Dedifferentiated amniotic fluid mesenchymal stem cell (primary cell): ENCODE results near the gene GLUD1.
"Not testable (repeated sequence)": the region's sequence is repeated elsewhere in the genome, so short reads cannot be mapped to it uniquely, and the experiment has no call there.

Source experiments
- DNase-seq: peaks from one replicate; pipeline ENCODE4 v3.0.0-alpha.2; 2016; ENCODE audit errors: extremely low spot score

Gene GLUD1

DNA sequence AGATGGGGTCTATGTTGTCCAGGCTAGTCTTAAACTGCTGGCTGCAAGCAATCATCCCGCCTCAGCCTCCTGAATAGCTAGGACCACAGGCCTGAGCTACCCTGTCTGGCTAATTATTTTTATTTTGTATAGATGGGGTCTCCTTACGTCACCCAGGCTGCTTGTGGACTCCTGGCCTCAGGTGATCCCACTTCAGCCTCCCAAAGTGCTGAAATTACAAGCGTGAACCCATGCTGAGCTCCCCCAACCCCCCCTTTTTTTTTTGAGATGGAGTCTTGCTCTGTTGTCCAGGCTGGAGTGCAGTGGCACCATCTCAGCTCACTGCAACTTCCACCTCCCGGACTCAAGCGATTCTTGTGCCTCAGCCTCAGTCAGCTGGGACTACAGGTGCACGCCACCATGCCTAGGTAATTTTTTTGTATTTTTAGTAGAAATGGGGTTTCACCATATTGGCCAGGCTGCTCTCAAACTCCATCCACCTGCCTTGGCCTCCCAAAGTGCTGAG, 49.2 kb downstream of the GLUD1 start:
- no peak for DNase-seq

DNA sequence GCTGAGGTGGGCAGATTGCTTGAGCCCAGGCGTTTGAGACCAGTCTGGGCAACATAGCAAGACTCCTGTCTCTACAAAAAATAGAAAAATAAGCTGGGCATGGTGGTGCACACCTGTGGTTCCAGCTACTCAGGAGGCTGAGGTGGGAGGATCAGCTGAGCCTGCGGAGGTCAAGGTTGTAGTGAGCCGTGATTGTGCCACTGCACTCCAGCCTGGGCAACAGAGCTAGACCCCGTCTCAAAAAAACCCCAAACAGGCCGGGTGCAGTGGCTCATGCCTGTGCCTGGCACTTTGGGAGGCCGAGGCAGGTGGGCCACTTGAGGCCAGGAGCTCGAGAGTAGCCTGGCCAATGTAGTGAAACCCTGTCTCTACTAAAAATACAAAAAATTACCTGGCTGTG, 51.1 kb downstream of the GLUD1 start:
- not testable (repeated sequence) for DNase-seq

DNA sequence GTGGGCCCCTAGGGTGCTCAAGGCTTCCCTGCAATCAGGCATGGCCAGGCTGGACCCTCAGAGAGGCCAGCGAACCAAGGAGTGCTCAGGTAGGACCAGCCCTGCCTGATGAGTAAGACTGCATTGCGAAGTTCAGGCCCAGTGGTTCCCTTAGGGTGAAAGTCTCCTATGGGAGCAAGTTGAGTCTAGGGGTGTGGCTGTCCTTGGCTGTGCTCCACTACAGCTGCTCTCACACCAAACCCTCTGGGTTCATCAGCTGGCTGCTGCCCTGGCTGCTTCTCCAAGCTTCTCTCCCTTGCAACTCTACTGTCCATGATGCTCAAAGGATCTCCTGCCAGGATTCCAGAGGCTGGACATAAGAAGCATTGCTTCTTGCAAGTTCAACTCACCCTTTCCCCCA, 55.9 kb downstream of the GLUD1 start:
- no peak for DNase-seq

- no peak for DNase-seq
Observed at GRCh38 chr10:87038286-87038717, 56.3 kb downstream of the GLUD1 start.

GRCh38 chr10:87036623-87037022, 58.0 kb downstream of the GLUD1 start:
- no peak for DNase-seq

DNA sequence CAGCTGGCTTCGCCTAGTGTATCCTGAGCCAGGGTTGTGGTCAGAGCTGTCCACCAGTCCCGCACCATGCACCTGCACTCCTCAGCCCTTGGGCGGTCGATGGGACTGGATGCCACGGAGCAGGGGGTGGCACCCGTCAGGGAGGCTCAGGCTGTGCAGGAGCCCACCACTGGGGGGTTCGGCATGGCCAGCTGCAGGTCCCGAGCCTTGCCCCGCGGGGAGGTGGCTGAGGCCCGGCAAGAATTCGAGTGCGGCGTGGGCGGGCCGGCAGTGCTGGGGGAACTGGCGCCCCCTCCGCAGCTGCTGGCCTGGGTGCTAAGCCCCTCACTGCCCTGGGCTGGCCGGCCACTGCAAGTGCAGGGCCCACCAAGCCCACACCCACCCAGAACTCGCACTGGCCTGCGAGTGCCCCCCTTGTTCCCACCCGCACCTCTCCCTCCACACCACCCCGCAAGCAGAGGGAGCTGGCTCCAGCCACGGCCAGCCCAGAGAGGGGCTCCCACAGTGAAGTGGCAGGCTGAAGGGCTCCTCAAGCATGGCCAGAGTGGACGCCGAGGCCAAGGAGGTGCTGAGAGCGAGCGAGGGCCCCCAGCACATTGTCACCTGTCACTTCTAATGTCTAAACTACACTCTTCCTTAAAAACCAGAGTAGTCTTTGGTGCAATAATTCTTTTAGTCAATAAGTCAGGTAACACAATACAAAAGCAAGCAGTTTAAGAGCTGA, 63.6 kb downstream of the GLUD1 start:
- no peak for DNase-seq

DNA sequence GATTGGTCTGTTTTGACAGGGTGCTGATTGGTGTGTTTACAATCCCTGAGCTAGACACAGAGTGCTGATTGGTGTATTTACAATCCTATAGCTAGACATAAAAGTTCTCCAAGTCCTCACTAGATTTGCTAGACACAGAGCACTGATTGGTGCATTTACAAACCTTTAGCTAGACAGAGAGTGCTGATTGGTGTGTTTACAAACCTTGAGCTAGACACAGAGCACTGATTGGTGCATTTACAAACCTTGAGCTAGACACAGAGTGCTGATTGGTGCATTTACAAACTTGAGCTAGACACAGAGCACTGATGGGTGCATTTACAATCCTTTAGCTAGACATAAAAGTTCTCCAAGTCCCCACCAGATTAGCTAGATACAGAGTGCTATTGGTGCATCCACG, 64.2 kb downstream of the GLUD1 start:
- DNase-seq: not testable (repeated sequence)

DNA sequence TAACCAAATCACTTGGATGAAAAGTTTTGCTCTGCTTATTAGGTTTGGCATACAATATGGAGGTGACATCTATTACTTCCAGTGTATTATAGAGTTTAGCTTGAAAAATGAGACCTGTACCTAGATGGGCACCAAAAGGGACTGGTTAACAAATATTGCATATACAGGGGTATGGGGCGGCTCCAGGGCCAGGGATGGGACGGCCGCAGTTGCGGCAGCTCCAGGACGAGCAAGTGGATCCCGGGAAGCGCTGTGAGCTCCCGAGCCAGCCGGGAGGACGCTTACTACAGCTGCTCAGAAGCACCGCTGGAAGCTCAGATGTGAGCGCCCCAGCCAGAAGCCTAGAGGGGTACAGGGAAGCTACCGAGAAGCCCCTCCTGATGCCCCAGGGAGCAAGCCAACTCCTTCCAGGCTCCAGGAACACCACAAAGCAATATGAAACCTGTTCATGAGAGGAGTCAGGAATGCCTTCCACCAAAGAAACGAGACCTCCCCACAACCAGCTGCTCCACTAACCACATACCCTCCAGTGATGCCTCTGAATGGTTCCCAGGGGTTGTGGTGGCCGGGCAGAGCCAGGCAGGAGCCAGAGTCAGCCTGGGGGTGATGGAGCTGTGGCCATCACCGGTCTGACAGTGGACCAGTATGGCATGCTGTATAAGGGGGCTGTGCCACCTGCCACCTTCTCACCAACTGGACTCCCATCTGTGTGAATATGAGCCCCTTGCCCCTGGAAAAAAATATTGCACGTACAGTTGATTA, 67.7 kb downstream of the GLUD1 start:
- DNase-seq: not testable (repeated sequence)

- peak; percentile 67 for DNase-seq
Observed at GRCh38 chr10:87025285-87025958, 69.2 kb downstream of the GLUD1 start.

DNA sequence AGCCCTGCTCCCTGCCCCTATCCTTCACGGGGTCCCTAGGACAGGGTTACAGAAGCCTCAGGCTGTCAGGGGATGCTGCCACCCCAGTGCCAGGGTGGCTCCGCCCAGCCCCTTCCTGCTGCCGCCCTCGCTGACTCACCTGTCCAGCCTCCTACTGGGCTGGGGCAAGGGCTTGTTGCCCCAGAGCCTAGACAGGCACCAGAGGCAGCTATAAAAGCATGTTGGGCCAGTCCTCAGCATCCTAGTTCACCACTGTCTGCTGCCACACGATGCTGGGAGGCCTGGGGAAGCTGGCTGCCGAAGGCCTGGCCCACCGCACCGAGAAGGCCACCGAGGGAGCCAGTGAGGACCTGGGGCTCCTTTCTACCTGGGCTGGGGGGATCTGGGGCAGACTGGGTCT, 74.6 kb downstream of the GLUD1 start, which contains the start of gene FAM25A:
Gene FAM25A, plus strand, starts transcription at position 239 of the 400 bp plus-strand sequence. Its CDS starts 31 bp downstream, at position 270.
- DNase-seq: not testable (repeated sequence)

DNA sequence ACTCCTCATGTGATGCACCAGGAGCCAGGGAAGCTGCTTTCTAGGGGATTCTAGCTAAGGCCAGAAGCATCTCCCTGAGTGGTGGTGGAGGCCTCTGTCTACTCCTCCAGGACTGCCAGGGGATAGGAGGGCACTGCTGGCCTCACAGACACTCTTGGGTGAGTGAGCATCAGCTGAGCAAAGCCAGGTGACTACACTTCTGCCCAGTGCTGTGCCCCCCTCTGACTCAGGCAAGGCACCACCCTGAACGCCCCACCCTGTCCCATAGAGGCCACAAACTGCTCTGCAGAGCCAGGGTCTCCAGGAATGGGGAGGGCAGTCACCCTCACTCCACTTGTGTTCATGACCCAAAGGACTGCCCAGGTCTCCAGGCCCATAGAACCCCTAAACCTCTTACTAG, 75.1 kb downstream of the GLUD1 start:
- DNase-seq: not testable (repeated sequence)

DNA sequence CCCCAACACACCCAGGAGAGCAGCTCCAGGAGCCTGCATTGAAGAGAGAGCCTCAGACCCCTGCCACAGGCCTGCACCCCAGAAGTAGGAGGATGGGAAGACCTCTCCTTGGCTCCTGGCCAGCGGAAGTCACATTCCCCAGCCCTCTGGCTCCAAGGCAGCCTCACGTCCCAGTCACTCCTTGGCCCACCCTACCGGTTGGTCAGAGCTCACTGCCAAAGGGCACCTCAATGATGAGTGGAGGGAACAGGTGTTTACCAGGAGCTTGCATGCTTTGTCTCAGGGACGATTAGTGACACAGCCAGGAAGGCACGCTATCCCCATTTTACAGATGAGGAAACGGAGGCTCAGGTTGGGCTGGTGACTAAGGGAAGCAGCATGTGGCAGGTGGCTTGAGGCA, 75.6 kb downstream of the GLUD1 start:
- not testable (repeated sequence) for DNase-seq

DNA sequence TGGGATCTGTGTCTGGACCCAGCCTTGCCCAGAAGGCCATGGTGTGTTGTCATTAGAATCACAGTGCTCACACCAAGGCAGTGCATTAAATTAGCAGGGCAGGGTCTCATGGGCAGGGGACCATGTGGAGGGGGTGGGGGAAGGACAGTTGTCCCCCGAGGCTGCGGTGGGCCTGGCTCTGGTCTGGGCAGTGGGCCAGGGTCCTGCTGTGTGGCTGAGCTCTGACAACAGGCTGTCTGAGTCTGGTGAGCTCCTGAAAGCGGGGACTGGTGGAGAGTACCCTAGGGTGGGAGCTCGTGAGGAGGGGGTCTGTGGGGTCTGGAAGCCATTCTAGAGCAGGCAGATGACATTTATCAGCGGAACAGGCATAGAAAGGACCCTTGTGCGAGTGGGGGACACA, 76.5 kb downstream of the GLUD1 start:
- not testable (repeated sequence) for DNase-seq

GRCh38 chr10:87014986-87015716, 79.5 kb downstream of the GLUD1 start:
- DNase-seq: not testable (repeated sequence)

DNA sequence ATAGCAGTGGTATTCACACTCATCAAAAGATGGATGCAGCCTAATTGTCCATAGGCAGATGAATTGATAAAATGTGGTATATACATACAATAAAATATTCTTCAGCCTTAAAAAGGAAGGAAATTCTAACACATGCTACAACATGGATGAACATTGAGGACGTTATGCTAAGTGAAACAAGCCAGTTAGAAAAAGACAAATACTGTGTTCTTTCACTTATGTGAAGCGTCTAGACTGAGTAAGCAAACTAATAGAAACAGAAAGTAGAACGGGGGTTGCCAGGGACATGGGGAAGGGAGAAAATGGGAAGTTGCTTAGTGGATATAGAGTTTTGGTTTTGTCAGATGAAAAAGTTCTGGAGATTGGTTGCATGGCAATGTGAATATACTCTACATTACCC, 81.1 kb downstream of the GLUD1 start:
- not testable (repeated sequence) for DNase-seq

DNA sequence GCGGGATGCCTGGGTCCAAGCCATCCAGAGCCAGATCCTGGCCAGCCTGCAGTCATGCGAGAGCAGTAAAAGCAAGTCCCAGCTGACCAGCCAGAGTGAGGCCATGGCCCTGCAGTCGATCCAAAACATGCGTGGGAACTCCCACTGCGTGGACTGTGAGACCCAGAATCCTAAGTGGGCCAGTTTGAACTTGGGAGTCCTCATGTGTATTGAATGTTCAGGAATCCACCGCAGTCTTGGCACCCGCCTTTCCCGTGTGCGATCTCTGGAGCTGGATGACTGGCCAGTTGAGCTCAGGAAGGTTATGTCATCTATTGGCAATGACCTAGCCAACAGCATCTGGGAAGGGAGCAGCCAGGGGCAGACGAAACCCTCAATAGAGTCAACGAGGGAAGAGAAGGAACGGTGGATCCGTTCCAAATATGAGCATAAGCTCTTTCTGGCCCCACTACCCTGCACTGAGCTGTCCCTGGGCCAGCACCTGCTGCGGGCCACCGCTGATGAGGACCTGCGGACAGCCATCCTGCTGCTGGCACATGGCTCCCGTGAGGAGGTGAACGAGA, 85.4 kb downstream of the GLUD1 start:
- not testable (repeated sequence) for DNase-seq

- DNase-seq: not testable (repeated sequence)
Observed at GRCh38 chr10:87008303-87008702, 86.3 kb downstream of the GLUD1 start.

- DNase-seq: not testable (repeated sequence)
Observed at GRCh38 chr10:87007674-87008073, 87.0 kb downstream of the GLUD1 start.

- not testable (repeated sequence) for DNase-seq
Observed at GRCh38 chr10:87007124-87007523, 87.5 kb downstream of the GLUD1 start.

GRCh38 chr10:87000491-87000890, 94.2 kb downstream of the GLUD1 start:
- DNase-seq: no peak
